Esophagus muscularis mucosa (tissue), 3 donors: ENCODE data around the gene ANKRD18A.
A peak's percentile ranks its signal among the peaks of the same experiment; 100 is the strongest.

Source experiments
- CTCF ChIP-seq, 3 experiments: fragments of 200-600 bp in 2 of 3; fragments of 450-650 bp in 1 of 3; sonication (generic) in 2 of 3; IDR thresholded peaks; one replicate each; pipeline ENCODE4 v1.5.1; 2017 to 2019; ENCODE audit warnings: antibody characterized with exemption in 3 of 3, mild to moderate bottlenecking in 2 of 3, moderate library complexity in 1 of 3
- POLR2A ChIP-seq: fragments of 450-650 bp; IDR thresholded peaks from one replicate; pipeline ENCODE4 v1.6.1; 2017; ENCODE audit warnings: antibody characterized with exemption, moderate library complexity, mild to moderate bottlenecking, low read depth
- POLR2AphosphoS5 ChIP-seq, 2 donors: sonication (generic); formaldehyde crosslinking; IDR thresholded peaks; one replicate each; pipeline ENCODE4 v1.6.1; 2017; ENCODE audit warnings: antibody characterized with exemption in 2 of 2

- TF ChIP-seq CTCF (IDR thresholded peaks at IDR 0.05): peak; percentile 20 to 48 (median 46)
- TF ChIP-seq POLR2A: no peak
- no peak for TF ChIP-seq POLR2AphosphoS5 (IDR thresholded peaks at IDR 0.05)
Measured at GRCh38 chr9:38641985-38642864, 21.8 kb upstream of the ANKRD18A start.
